ENCODE results near the gene KNTC1.
"Not testable (repeated sequence)": the region's sequence is repeated elsewhere in the genome, so short reads cannot be mapped to it uniquely, and the experiment has no call there.

Gene KNTC1

GRCh38 chr12:122505419-122506051 lies 21.5 kb upstream of the KNTC1 start:
- Histone ChIP-seq H3K4me3 (ENCODE audit: low read depth in 1 of 2, low read length in 1 of 2) (no peak overlapping the region), H3K9me3 (no peaks in the 10 kb centered on the region), H3K36me3 (peaks cover 75% of the 10 kb centered on the region), H3K27me3 (no peaks in the 10 kb centered on the region), H3K4me1 (ENCODE audit: control insufficient read depth in 1 of 2, insufficient read depth in 1 of 2, low read depth in 1 of 2, low read length in 1 of 2) (peaks cover 18 to 20% of the 10 kb centered on the region in 2 experiments), H3K27ac (peak overlapping the region; percentile 44)
- no peak for TF ChIP-seq CTCF (IDR thresholded peaks at IDR 0.05)

- Histone ChIP-seq H3K36me3 (peaks cover 85% of the 10 kb centered on the region), H3K27me3 (no peaks in the 10 kb centered on the region), H3K4me1 (ENCODE audit: control insufficient read depth in 1 of 2, insufficient read depth in 1 of 2, low read depth in 1 of 2, low read length in 1 of 2) (peaks cover 11 to 14% of the 10 kb centered on the region in 2 experiments), H3K27ac (peak overlapping the region; percentile 44), H3K9me3 (no peaks in the 10 kb centered on the region), H3K4me3 (ENCODE audit: low read depth in 1 of 2, low read length in 1 of 2) (no peak overlapping the region)
- no peak for TF ChIP-seq CTCF (IDR thresholded peaks at IDR 0.05)
These were observed 20.6 kb upstream of the KNTC1 start for GRCh38 chr12:122506393-122506938.

GRCh38 chr12:122508163-122508562 lies 18.9 kb upstream of the KNTC1 start:
- Histone ChIP-seq H3K27me3 (no peaks in the 10 kb centered on the region), H3K36me3 (peaks cover 98% of the 10 kb centered on the region), H3K9me3 (no peaks in the 10 kb centered on the region), H3K4me1 (ENCODE audit: control insufficient read depth in 1 of 2, insufficient read depth in 1 of 2, low read depth in 1 of 2, low read length in 1 of 2) (peaks cover 7 to 8% of the 10 kb centered on the region in 2 experiments), H3K4me3 (ENCODE audit: low read depth in 1 of 2, low read length in 1 of 2) (no peak overlapping the region), H3K27ac (no peak overlapping the region)
- no peak for TF ChIP-seq CTCF (IDR thresholded peaks at IDR 0.05)

- H3K4me1 ChIP-seq (ENCODE audit: control insufficient read depth in 1 of 2, insufficient read depth in 1 of 2, low read depth in 1 of 2, low read length in 1 of 2); H3K27me3 ChIP-seq; H3K9me3 ChIP-seq; H3K27ac ChIP-seq; H3K4me3 ChIP-seq (ENCODE audit: low read depth in 1 of 2, low read length in 1 of 2): not testable (repeated sequence)
- peaks cover 98% of the 10 kb centered on the region for H3K36me3 ChIP-seq
These were observed 14.0 kb upstream of the KNTC1 start for GRCh38 chr12:122513028-122513427.

GRCh38 chr12:122513660-122514059 lies 13.4 kb upstream of the KNTC1 start:
- H3K27ac ChIP-seq, result no peak overlapping the region
- TF ChIP-seq CTCF (IDR thresholded peaks at IDR 0.05), result no peak
- H3K27me3 ChIP-seq, result no peaks in the 10 kb centered on the region
- H3K4me1 ChIP-seq (ENCODE audit: control insufficient read depth in 1 of 2, insufficient read depth in 1 of 2, low read depth in 1 of 2, low read length in 1 of 2), result no peaks in the 10 kb centered on the region
- H3K9me3 ChIP-seq, result no peaks in the 10 kb centered on the region
- H3K36me3 ChIP-seq, result peaks cover 98% of the 10 kb centered on the region
- no peak overlapping the region for H3K4me3 ChIP-seq (ENCODE audit: low read depth in 1 of 2, low read length in 1 of 2)

GRCh38 chr12:122515275-122515674 lies 11.8 kb upstream of the KNTC1 start:
- TF ChIP-seq CTCF (IDR thresholded peaks at IDR 0.05), result no peak
- no peak overlapping the region for H3K27ac ChIP-seq
- no peak overlapping the region for H3K4me3 ChIP-seq (ENCODE audit: low read depth in 1 of 2, low read length in 1 of 2)
- H3K4me1 ChIP-seq (ENCODE audit: control insufficient read depth in 1 of 2, insufficient read depth in 1 of 2, low read depth in 1 of 2, low read length in 1 of 2), result no peaks in the 10 kb centered on the region
- H3K9me3 ChIP-seq, result no peaks in the 10 kb centered on the region
- H3K27me3 ChIP-seq, result no peaks in the 10 kb centered on the region
- H3K36me3 ChIP-seq, result peaks cover 98% of the 10 kb centered on the region

Measured in neutrophil (primary cell).